Mucosa of descending colon (tissue), 3 donors: ENCODE measurements around the gene NTN4. TPM values are rescaled to one million over a fixed set of nuclear protein-coding genes. Genes with fewer than 3 reads are reported as not detected.

Source experiments
- ATAC-seq: fragments of 200-7000 bp; cut with Tn5 transposase; one replicate; pipeline ENCODE4 v1.9.1; 2020; ENCODE audit warnings: mild to moderate bottlenecking, moderate library complexity
- DNase-seq, 3 donors: peaks; one replicate each; pipeline ENCODE4 v3.0.0-alpha.2; 2020
- H3K36me3 ChIP-seq: fragments of 200-600 bp; one replicate; pipeline ENCODE4 v1.8.0; 2021; ENCODE audit warnings: low read depth, mild to moderate bottlenecking
- H3K4me1 ChIP-seq: fragments of 200-600 bp; one replicate; pipeline ENCODE4 v1.8.0; 2021; ENCODE audit warnings: low read depth, mild to moderate bottlenecking
- H3K4me3 ChIP-seq: fragments of 200-600 bp; one replicate; pipeline ENCODE4 v1.8.0; 2021; ENCODE audit warnings: mild to moderate bottlenecking
- H3K9me3 ChIP-seq: fragments of 200-600 bp; one replicate; pipeline ENCODE4 v1.8.0; 2021; ENCODE audit warnings: mild to moderate bottlenecking
- CTCF ChIP-seq: fragments of 200-600 bp; IDR thresholded peaks from one replicate; pipeline ENCODE4 v1.8.0; 2022; ENCODE audit warnings: antibody characterized with exemption, mild to moderate bottlenecking
- intact Hi-C, 2 donors: fragments of 100-400 bp; cut with DNase I in 1 of 2; cut with micrococcal nuclease in 1 of 2; formaldehyde crosslinking; loops; one replicate each; pipeline versions ENCODE4 v1.11.0 to v1.11.1; 2022; cut with DNase I, micrococcal nuclease
- total RNA-seq, 3 donors: library from RNA; stranded (reverse); fragmentation: NEBNext Ultra II Directional in 2 of 3; extraction: Animal tissue kit (Norgen Biotek cat#: 25700) in 2 of 3; gene quantifications; one replicate each; pipeline versions ENCODE4 v1.2.1 to v1.2.4, GENCODE V29; 2021 to 2023
- donor health status: DM: no; HTN: no; CAD: no; lungs with moderate emphysema.
- donor health status: DM: no; HTN: no; CAD: no.
- donor health status: DM: no; HTN: yes; CAD: no.

Gene NTN4
- total RNA-seq, 3 donors from 2014 or later = 15.9 to 34.7 (median 19.8) TPM

GRCh38 chr12:95726903-95727302, 63.7 kb downstream of the NTN4 start:
- Histone ChIP-seq H3K9me3 (peaks cover 6% of the 10 kb centered on the region), H3K4me1 (no peaks in the 10 kb centered on the region), H3K36me3 (no peaks in the 10 kb centered on the region), H3K4me3 (no peak overlapping the region)
- ATAC-seq (no peak), DNase-seq (no peak)
- no peak for TF ChIP-seq CTCF
- intact Hi-C loops = no loop called here

GRCh38 chr12:95724767-95725166, 65.8 kb downstream of the NTN4 start:
- ATAC-seq (no peak), DNase-seq (no peak)
- no peak for TF ChIP-seq CTCF
- intact Hi-C loops = no loop called here
- Histone ChIP-seq H3K36me3 (no peaks in the 10 kb centered on the region), H3K4me3 (no peak overlapping the region), H3K4me1 (peaks cover 5% of the 10 kb centered on the region), H3K9me3 (peaks cover 6% of the 10 kb centered on the region)

GRCh38 chr12:95723693-95724384, 66.7 kb downstream of the NTN4 start:
- TF ChIP-seq CTCF = no peak
- peaks cover 6% of the 10 kb centered on the region for H3K9me3 ChIP-seq
- H3K4me1 ChIP-seq = peaks cover 9% of the 10 kb centered on the region
- intact Hi-C loops = no loop called here
- no peak for DNase-seq
- no peak for ATAC-seq
- H3K36me3 ChIP-seq = no peaks in the 10 kb centered on the region
- no peak overlapping the region for H3K4me3 ChIP-seq

- DNase-seq (no peak), ATAC-seq (no peak)
- no peak for TF ChIP-seq CTCF
- H3K4me3 ChIP-seq = no peak overlapping the region
- no peaks in the 10 kb centered on the region for H3K9me3 ChIP-seq
- peaks cover 9% of the 10 kb centered on the region for H3K4me1 ChIP-seq
- H3K36me3 ChIP-seq = no peaks in the 10 kb centered on the region
- intact Hi-C loops = no loop called here
Observed at GRCh38 chr12:95721320-95721719, 69.2 kb downstream of the NTN4 start.

- no peak for ATAC-seq
- Histone ChIP-seq H3K9me3 (no peaks in the 10 kb centered on the region), H3K36me3 (no peaks in the 10 kb centered on the region), H3K4me1 (peaks cover 9% of the 10 kb centered on the region), H3K4me3 (no peak overlapping the region)
- no peak for TF ChIP-seq CTCF
- no peak for DNase-seq
- intact Hi-C loops = no loop called here
Observed at GRCh38 chr12:95720146-95720545, 70.4 kb downstream of the NTN4 start.

GRCh38 chr12:95718772-95719171, 71.8 kb downstream of the NTN4 start:
- ATAC-seq = no peak
- no peaks in the 10 kb centered on the region for H3K9me3 ChIP-seq

More at GRCh38 chr12:95718772-95719171, 71.8 kb downstream of the NTN4 start:
- no peak for TF ChIP-seq CTCF
- Histone ChIP-seq H3K4me1 (peaks cover 9% of the 10 kb centered on the region), H3K4me3 (no peak overlapping the region), H3K36me3 (no peaks in the 10 kb centered on the region)
- DNase-seq = no peak
- intact Hi-C loops = no loop called here
